ENCODE results near the gene CAPN5.

Gene CAPN5

GRCh38 chr11:77103319-77103718, 36.5 kb downstream of the CAPN5 start:
- H4K12ac ChIP-seq (ENCODE audit: low read depth, low read length): no peak overlapping the region
- no peaks in the 10 kb centered on the region for H3K9me3 ChIP-seq (ENCODE audit: insufficient read depth, low read depth, low read length)
- no peak overlapping the region for H3K18ac ChIP-seq (ENCODE audit: low read length)
- H4K91ac ChIP-seq (ENCODE audit: low read depth, low read length): no peak overlapping the region
- H2AK5ac ChIP-seq (ENCODE audit: low read length): no peak overlapping the region
- H3K79me2 ChIP-seq (ENCODE audit: control insufficient read depth, insufficient read depth, low read length, poor library complexity): no peaks in the 10 kb centered on the region
- peaks cover 0 to 6% of the 10 kb centered on the region in 2 experiments for H3K4me1 ChIP-seq (ENCODE audit: control insufficient read depth in 1 of 2, insufficient read depth in 2 of 2, low read length in 2 of 2)
- no peaks in the 10 kb centered on the region for H3K79me1 ChIP-seq (ENCODE audit: low read length)
- no peak overlapping the region for H3K4ac ChIP-seq (ENCODE audit: low read depth, low read length)
- H3K4me2 ChIP-seq (ENCODE audit: low read length): no peak overlapping the region
- DNase-seq: no peak
- H3K36me3 ChIP-seq (ENCODE audit: control insufficient read depth in 1 of 2, insufficient read depth in 2 of 2, low read length in 2 of 2): no peaks in the 10 kb centered on the region
- WGBS (ENCODE audit: extremely low coverage, insufficient coverage, insufficient read length): no CpG with 5 or more reads among the region's 2 CpGs
- H2AFZ ChIP-seq (ENCODE audit: insufficient read depth, low read length, poor library complexity): no peak overlapping the region
- no peak overlapping the region for H3K23ac ChIP-seq (ENCODE audit: low read length)
- H2BK120ac ChIP-seq (ENCODE audit: insufficient read depth, low read length, poor library complexity): no peak overlapping the region
- no peak overlapping the region for H2BK12ac ChIP-seq (ENCODE audit: low read length)
- no peak overlapping the region for H4K8ac ChIP-seq (ENCODE audit: low read depth, low read length)
- H2BK5ac ChIP-seq (ENCODE audit: low read depth, low read length, poor library complexity): no peak overlapping the region
- no peak overlapping the region for H3K14ac ChIP-seq (ENCODE audit: low read length)
- no peak overlapping the region for H3K9ac ChIP-seq (ENCODE audit: low read length)
- no peak overlapping the region for H3K27ac ChIP-seq (ENCODE audit: low read depth, low read length)
- H3K4me3 ChIP-seq (ENCODE audit: low read depth, low read length): no peak overlapping the region
- no peaks in the 10 kb centered on the region for H3K27me3 ChIP-seq (ENCODE audit: insufficient read depth, low read length)

DNA sequence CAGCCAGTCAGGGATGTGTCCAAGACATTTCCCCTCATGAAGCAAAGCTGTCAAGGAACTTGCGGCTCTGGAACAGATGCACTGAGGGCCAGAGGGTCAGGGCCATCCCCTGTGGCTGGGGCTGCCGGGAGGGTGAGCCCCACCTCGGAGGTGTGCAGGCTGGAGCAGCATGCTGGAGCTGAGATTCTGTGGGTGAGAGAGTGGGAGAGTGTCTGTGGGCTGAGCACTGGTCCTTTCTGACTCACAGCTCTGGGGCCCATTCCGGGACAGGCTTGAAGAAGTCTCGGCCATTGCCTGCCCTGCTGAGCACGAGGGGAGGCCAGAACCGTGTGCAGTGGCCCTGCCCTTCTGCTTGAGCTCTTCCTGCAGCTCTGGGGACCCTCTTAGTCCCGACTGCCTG, 38.0 kb downstream of the CAPN5 start:
- H2BK12ac ChIP-seq (ENCODE audit: low read length): no peak overlapping the region
- H3K9ac ChIP-seq (ENCODE audit: low read length): no peak overlapping the region
- H3K79me2 ChIP-seq (ENCODE audit: control insufficient read depth, insufficient read depth, low read length, poor library complexity): no peaks in the 10 kb centered on the region
- H3K4ac ChIP-seq (ENCODE audit: low read depth, low read length): no peak overlapping the region
- peaks cover 0 to 6% of the 10 kb centered on the region in 2 experiments for H3K4me1 ChIP-seq (ENCODE audit: control insufficient read depth in 1 of 2, insufficient read depth in 2 of 2, low read length in 2 of 2)
- H3K36me3 ChIP-seq (ENCODE audit: control insufficient read depth in 1 of 2, insufficient read depth in 2 of 2, low read length in 2 of 2): no peaks in the 10 kb centered on the region
- H3K14ac ChIP-seq (ENCODE audit: low read length): no peak overlapping the region
- H3K27ac ChIP-seq (ENCODE audit: low read depth, low read length): no peak overlapping the region
- H2AFZ ChIP-seq (ENCODE audit: insufficient read depth, low read length, poor library complexity): no peak overlapping the region
- H4K8ac ChIP-seq (ENCODE audit: low read depth, low read length): no peak overlapping the region
- DNase-seq: no peak
- H3K9me3 ChIP-seq (ENCODE audit: insufficient read depth, low read depth, low read length): no peaks in the 10 kb centered on the region
- no peak overlapping the region for H3K4me2 ChIP-seq (ENCODE audit: low read length)
- no peak overlapping the region for H4K91ac ChIP-seq (ENCODE audit: low read depth, low read length)
- H3K79me1 ChIP-seq (ENCODE audit: low read length): no peaks in the 10 kb centered on the region
- H2BK120ac ChIP-seq (ENCODE audit: insufficient read depth, low read length, poor library complexity): no peak overlapping the region
- no peaks in the 10 kb centered on the region for H3K27me3 ChIP-seq (ENCODE audit: insufficient read depth, low read length)
- H4K12ac ChIP-seq (ENCODE audit: low read depth, low read length): no peak overlapping the region
- no peak overlapping the region for H3K4me3 ChIP-seq (ENCODE audit: low read depth, low read length)
- no peak overlapping the region for H3K18ac ChIP-seq (ENCODE audit: low read length)
- H2AK5ac ChIP-seq (ENCODE audit: low read length): no peak overlapping the region
- no CpG with 5 or more reads among the region's 8 CpGs for WGBS (ENCODE audit: extremely low coverage, insufficient coverage, insufficient read length)
- H2BK5ac ChIP-seq (ENCODE audit: low read depth, low read length, poor library complexity): no peak overlapping the region
- no peak overlapping the region for H3K23ac ChIP-seq (ENCODE audit: low read length)

DNA sequence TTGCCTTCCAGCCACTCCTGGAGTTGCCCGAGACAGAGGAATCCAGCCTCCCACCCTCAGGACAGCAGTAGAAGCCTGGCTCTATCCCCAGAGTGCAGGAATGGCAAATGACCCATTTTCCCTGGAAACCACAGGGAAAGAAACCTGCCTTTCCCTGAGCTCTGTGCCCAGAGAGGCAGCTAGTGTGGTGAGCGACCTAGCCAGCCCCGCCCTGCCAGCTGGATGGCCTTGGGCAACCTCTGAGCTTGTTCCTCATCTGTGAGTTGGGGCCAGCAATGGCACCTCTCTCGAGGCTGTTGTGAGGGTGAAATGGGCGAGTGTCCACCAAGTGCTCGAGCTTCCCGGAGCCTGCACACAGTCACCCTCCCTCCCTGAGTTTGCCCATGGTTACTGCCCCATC, 39.5 kb downstream of the CAPN5 start:
- Histone ChIP-seq H4K8ac (ENCODE audit: low read depth, low read length) (no peak overlapping the region), H3K23ac (ENCODE audit: low read length) (no peak overlapping the region), H3K4ac (ENCODE audit: low read depth, low read length) (no peak overlapping the region), H3K4me3 (ENCODE audit: low read depth, low read length) (no peak overlapping the region), H2AFZ (ENCODE audit: insufficient read depth, low read length, poor library complexity) (no peak overlapping the region), H3K9ac (ENCODE audit: low read length) (no peak overlapping the region), H3K79me1 (ENCODE audit: low read length) (no peaks in the 10 kb centered on the region), H3K18ac (ENCODE audit: low read length) (no peak overlapping the region), H4K91ac (ENCODE audit: low read depth, low read length) (no peak overlapping the region), H2BK120ac (ENCODE audit: insufficient read depth, low read length, poor library complexity) (no peak overlapping the region), H3K4me1 (ENCODE audit: control insufficient read depth in 1 of 2, insufficient read depth in 2 of 2, low read length in 2 of 2) (peaks cover 0 to 6% of the 10 kb centered on the region in 2 experiments), H3K9me3 (ENCODE audit: insufficient read depth, low read depth, low read length) (no peaks in the 10 kb centered on the region), H3K14ac (ENCODE audit: low read length) (no peak overlapping the region), H2BK5ac (ENCODE audit: low read depth, low read length, poor library complexity) (no peak overlapping the region), H2AK5ac (ENCODE audit: low read length) (no peak overlapping the region), H3K79me2 (ENCODE audit: control insufficient read depth, insufficient read depth, low read length, poor library complexity) (no peaks in the 10 kb centered on the region), H3K36me3 (ENCODE audit: control insufficient read depth in 1 of 2, insufficient read depth in 2 of 2, low read length in 2 of 2) (no peaks in the 10 kb centered on the region), H3K27ac (ENCODE audit: low read depth, low read length) (no peak overlapping the region), H3K27me3 (ENCODE audit: insufficient read depth, low read length) (no peaks in the 10 kb centered on the region), H2BK12ac (ENCODE audit: low read length) (no peak overlapping the region), H4K12ac (ENCODE audit: low read depth, low read length) (no peak overlapping the region), H3K4me2 (ENCODE audit: low read length) (no peak overlapping the region)
- no CpG with 5 or more reads among the region's 7 CpGs for WGBS (ENCODE audit: extremely low coverage, insufficient coverage, insufficient read length)
- DNase-seq: no peak

- Histone ChIP-seq H2AK5ac (ENCODE audit: low read length) (no peak overlapping the region), H3K23ac (ENCODE audit: low read length) (no peak overlapping the region)
Observed at GRCh38 chr11:77106759-77107158, 40.0 kb downstream of the CAPN5 start.

More at GRCh38 chr11:77106759-77107158, 40.0 kb downstream of the CAPN5 start:
- no peak overlapping the region for H3K14ac ChIP-seq (ENCODE audit: low read length)
- no peak overlapping the region for H3K18ac ChIP-seq (ENCODE audit: low read length)
- no peak overlapping the region for H2BK5ac ChIP-seq (ENCODE audit: low read depth, low read length, poor library complexity)
- no peak overlapping the region for H2AFZ ChIP-seq (ENCODE audit: insufficient read depth, low read length, poor library complexity)
- H4K8ac ChIP-seq (ENCODE audit: low read depth, low read length): no peak overlapping the region
- H3K79me1 ChIP-seq (ENCODE audit: low read length): no peaks in the 10 kb centered on the region
- H3K9ac ChIP-seq (ENCODE audit: low read length): no peak overlapping the region
- DNase-seq: no peak
- no peaks in the 10 kb centered on the region for H3K36me3 ChIP-seq (ENCODE audit: control insufficient read depth in 1 of 2, insufficient read depth in 2 of 2, low read length in 2 of 2)
- no peak overlapping the region for H3K27ac ChIP-seq (ENCODE audit: low read depth, low read length)
- no peak overlapping the region for H2BK120ac ChIP-seq (ENCODE audit: insufficient read depth, low read length, poor library complexity)
- H4K12ac ChIP-seq (ENCODE audit: low read depth, low read length): no peak overlapping the region
- H3K4ac ChIP-seq (ENCODE audit: low read depth, low read length): no peak overlapping the region
- WGBS (ENCODE audit: extremely low coverage, insufficient coverage, insufficient read length): no CpG with 5 or more reads among the region's 13 CpGs
- H2BK12ac ChIP-seq (ENCODE audit: low read length): no peak overlapping the region
- H3K9me3 ChIP-seq (ENCODE audit: insufficient read depth, low read depth, low read length): no peaks in the 10 kb centered on the region
- H3K27me3 ChIP-seq (ENCODE audit: insufficient read depth, low read length): no peaks in the 10 kb centered on the region
- H3K4me3 ChIP-seq (ENCODE audit: low read depth, low read length): no peak overlapping the region
- no peak overlapping the region for H4K91ac ChIP-seq (ENCODE audit: low read depth, low read length)
- no peaks in the 10 kb centered on the region for H3K79me2 ChIP-seq (ENCODE audit: control insufficient read depth, insufficient read depth, low read length, poor library complexity)
- no peak overlapping the region for H3K4me2 ChIP-seq (ENCODE audit: low read length)
- peaks cover 0 to 6% of the 10 kb centered on the region in 2 experiments for H3K4me1 ChIP-seq (ENCODE audit: control insufficient read depth in 1 of 2, insufficient read depth in 2 of 2, low read length in 2 of 2)
